ENCODE data around the gene ATP2B3. TPM values are rescaled to one million over a fixed set of nuclear protein-coding genes. Genes with fewer than 3 reads are reported as not detected.
A peak's percentile ranks its signal among the peaks of the same experiment; 100 is the strongest.

The ATP2B3 gene
- polyA plus RNA-seq, 4 donors, result 0.30 to 0.36 TPM; not detected in 2

- peaks cover 0 to 4% (median 0%) of the 10 kb centered on the region in 3 donors for H3K27me3 ChIP-seq (ENCODE audit: control insufficient read depth in 3 of 3, insufficient read depth in 3 of 3, low read length in 3 of 3)
- DNase-seq, result no peak
- no peak overlapping the region for H3K4me3 ChIP-seq (ENCODE audit: low read depth in 1 of 3, low read length in 3 of 3)
- H3K36me3 ChIP-seq (ENCODE audit: control insufficient read depth in 3 of 3, insufficient read depth in 2 of 3, low read depth in 1 of 3, low read length in 3 of 3), result no peaks in the 10 kb centered on the region
- H3K27ac ChIP-seq (ENCODE audit: low read depth in 1 of 3, low read length in 2 of 3), result no peak overlapping the region
- H3K9me3 ChIP-seq (ENCODE audit: control insufficient read depth in 2 of 2, insufficient read depth in 1 of 2, low read depth in 1 of 2, low read length in 1 of 2), result no peaks in the 10 kb centered on the region
- no peak for FAIRE-seq
- WGBS, 3 donors, result 74 to 85% (median 79%) methylated on average over 9 to 15 of the region's 15 CpGs
- peaks cover 0 to 43% (median 0%) of the 10 kb centered on the region in 3 donors for H3K4me1 ChIP-seq (ENCODE audit: control insufficient read depth in 3 of 3, insufficient read depth in 2 of 3, low read depth in 1 of 3, low read length in 2 of 3)
Measured at GRCh38 chrX:153624196-153625091, 107.0 kb downstream of the ATP2B3 start.

DNA sequence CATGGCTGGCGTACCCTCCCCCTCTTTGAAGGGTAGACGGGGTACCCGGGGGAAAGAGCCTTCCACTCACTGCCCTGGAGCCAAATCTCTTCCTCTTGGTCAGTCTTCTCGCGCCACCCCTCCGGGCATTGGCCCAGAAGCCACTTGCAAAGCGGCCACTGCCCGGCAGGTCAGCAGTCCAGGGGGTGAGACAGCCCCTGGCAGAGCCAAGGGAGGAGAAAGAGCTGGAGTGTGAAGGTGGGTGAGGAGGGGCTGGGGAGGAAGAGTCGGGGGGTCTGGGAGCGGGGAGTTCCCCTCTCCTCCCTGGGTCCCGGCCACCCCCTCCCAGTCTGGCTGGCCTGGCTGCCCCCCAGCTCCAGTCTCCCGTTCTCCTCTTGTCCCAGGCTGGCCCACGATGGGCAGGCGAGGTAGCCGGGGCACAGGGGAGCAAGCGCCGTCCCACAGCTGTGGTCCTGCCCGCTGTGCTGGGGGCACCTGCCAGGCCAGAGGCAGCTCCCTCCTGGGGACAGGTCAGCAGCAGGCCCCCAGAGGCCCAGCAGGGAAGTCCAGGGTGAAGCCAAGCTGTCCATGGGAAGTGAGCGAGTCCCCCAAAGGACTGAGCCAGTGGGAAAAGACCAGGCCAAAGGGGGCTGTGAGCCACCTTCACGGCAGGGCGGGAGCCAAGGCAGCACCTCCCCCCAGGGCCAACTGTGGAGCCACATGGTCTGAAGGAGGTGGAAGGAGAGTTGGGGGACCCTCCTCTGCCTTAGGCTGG lies 108.0 kb downstream of the ATP2B3 start:
- no peak overlapping the region for H3K4me3 ChIP-seq (ENCODE audit: low read depth in 1 of 3, low read length in 3 of 3)
- peak overlapping the region in 1 of 3 donors; percentile 60 for H3K27ac ChIP-seq (ENCODE audit: low read depth in 1 of 3, low read length in 2 of 3)
- WGBS, 3 donors, result 87 to 95% (median 87%) methylated on average over 13 to 20 of the region's 21 CpGs
- peaks cover 0 to 4% (median 0%) of the 10 kb centered on the region in 3 donors for H3K27me3 ChIP-seq (ENCODE audit: control insufficient read depth in 3 of 3, insufficient read depth in 3 of 3, low read length in 3 of 3)
- FAIRE-seq (no peak), DNase-seq (no peak)
- no peaks in the 10 kb centered on the region for H3K9me3 ChIP-seq (ENCODE audit: control insufficient read depth in 2 of 2, insufficient read depth in 1 of 2, low read depth in 1 of 2, low read length in 1 of 2)
- H3K36me3 ChIP-seq (ENCODE audit: control insufficient read depth in 3 of 3, insufficient read depth in 2 of 3, low read depth in 1 of 3, low read length in 3 of 3), result no peaks in the 10 kb centered on the region
- H3K4me1 ChIP-seq (ENCODE audit: control insufficient read depth in 3 of 3, insufficient read depth in 2 of 3, low read depth in 1 of 3, low read length in 2 of 3), result peaks cover 0 to 43% (median 0%) of the 10 kb centered on the region in 3 donors

DNA sequence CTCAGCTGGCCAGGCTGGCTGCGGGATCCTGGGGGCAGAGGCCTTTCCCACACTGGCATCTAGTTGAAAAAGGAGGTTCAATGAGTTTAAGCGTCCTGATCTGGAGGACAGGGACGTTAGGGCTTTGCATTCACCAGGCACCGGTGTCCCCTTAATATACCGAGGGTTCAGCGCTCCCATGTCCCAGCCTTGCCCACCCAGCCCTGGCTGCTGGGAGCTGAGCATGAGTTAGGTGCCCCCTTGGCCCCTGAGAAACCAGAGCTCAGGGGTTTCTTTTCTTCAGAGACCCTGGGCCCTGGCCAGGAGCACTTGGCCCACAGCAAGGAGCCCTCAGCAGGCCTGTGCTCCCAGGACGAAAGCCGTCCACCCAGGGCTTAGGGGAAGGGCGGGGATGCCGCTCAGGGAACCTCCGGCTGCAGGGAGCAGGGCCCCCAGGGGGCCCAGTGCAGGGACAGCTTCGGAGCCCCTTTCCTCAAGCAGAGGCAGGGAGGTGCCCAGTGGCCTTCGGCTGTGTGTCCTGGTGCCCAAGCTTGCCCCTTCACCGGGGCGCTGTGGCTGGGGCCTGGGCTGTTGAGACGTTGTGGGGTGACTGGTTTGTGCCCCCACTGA lies 108.7 kb downstream of the ATP2B3 start:
- Histone ChIP-seq H3K4me1 (ENCODE audit: control insufficient read depth in 3 of 3, insufficient read depth in 2 of 3, low read depth in 1 of 3, low read length in 2 of 3) (peaks cover 0 to 43% (median 0%) of the 10 kb centered on the region in 3 donors), H3K9me3 (ENCODE audit: control insufficient read depth in 2 of 2, insufficient read depth in 1 of 2, low read depth in 1 of 2, low read length in 1 of 2) (no peaks in the 10 kb centered on the region), H3K4me3 (ENCODE audit: low read depth in 1 of 3, low read length in 3 of 3) (no peak overlapping the region), H3K27ac (ENCODE audit: low read depth in 1 of 3, low read length in 2 of 3) (peak overlapping the region in 1 of 3 donors; percentile 60), H3K27me3 (ENCODE audit: control insufficient read depth in 3 of 3, insufficient read depth in 3 of 3, low read length in 3 of 3) (peaks cover 0 to 4% (median 0%) of the 10 kb centered on the region in 3 donors), H3K36me3 (ENCODE audit: control insufficient read depth in 3 of 3, insufficient read depth in 2 of 3, low read depth in 1 of 3, low read length in 3 of 3) (no peaks in the 10 kb centered on the region)
- DNase-seq (peak in 1 of 2 donors; percentile 64), FAIRE-seq (no peak)
- 75 to 85% (median 79%) methylated on average over 11 to 16 of the region's 16 CpGs for WGBS, 3 donors

DNA sequence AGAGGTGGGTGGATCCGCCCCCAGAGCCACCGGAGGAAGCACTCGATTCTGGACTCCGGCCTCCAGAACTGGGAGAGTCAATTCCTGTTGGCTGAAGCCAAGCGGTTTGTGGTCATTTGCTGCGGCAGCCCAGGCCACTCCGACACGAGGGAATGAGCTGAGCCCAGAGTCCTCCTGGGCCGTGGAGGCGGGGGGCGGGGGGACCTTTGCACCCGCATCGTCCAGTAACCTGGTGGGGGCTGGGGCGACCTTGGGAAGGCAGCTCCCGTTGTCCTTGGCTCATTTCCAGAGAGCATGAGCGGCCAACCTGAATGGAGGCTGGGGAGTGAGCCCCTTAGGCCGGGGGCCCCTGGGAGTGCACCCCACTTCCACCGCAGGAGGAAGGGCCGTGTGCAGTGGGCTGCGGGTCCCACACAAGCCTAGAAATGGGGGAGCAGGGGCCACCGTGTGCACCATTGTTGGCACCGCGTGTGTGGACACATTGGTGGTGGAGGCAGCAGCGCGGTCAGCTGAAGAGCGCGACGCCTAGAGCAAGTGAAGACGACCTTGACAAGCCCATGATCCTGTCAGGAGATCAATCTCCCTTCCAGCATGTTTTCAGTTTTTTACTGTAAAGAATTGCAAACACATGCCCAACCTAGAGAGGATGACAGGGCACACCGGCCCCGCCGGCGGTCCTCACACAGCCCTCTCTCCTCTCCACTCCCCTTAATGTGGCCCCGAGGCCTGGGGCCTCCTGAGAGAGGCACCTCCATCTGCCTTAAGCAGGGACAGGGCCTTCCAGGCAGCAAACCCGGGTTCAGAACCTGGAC lies 109.6 kb downstream of the ATP2B3 start:
- H3K27ac ChIP-seq (ENCODE audit: low read depth in 1 of 3, low read length in 2 of 3), result peak overlapping the region in 1 of 3 donors; percentile 60
- peaks cover 0 to 4% (median 0%) of the 10 kb centered on the region in 3 donors for H3K27me3 ChIP-seq (ENCODE audit: control insufficient read depth in 3 of 3, insufficient read depth in 3 of 3, low read length in 3 of 3)
- DNase-seq (peak in 1 of 2 donors; percentile 68), FAIRE-seq (no peak)
- H3K4me3 ChIP-seq (ENCODE audit: low read depth in 1 of 3, low read length in 3 of 3), result no peak overlapping the region
- WGBS, 3 donors, result 55 to 76% (median 67%) methylated on average over 26 to 35 of the region's 35 CpGs
- H3K9me3 ChIP-seq (ENCODE audit: control insufficient read depth in 2 of 2, insufficient read depth in 1 of 2, low read depth in 1 of 2, low read length in 1 of 2), result no peaks in the 10 kb centered on the region
- H3K4me1 ChIP-seq (ENCODE audit: control insufficient read depth in 3 of 3, insufficient read depth in 2 of 3, low read depth in 1 of 3, low read length in 2 of 3), result peaks cover 0 to 41% (median 0%) of the 10 kb centered on the region in 3 donors
- no peaks in the 10 kb centered on the region for H3K36me3 ChIP-seq (ENCODE audit: control insufficient read depth in 3 of 3, insufficient read depth in 2 of 3, low read depth in 1 of 3, low read length in 3 of 3)

DNA sequence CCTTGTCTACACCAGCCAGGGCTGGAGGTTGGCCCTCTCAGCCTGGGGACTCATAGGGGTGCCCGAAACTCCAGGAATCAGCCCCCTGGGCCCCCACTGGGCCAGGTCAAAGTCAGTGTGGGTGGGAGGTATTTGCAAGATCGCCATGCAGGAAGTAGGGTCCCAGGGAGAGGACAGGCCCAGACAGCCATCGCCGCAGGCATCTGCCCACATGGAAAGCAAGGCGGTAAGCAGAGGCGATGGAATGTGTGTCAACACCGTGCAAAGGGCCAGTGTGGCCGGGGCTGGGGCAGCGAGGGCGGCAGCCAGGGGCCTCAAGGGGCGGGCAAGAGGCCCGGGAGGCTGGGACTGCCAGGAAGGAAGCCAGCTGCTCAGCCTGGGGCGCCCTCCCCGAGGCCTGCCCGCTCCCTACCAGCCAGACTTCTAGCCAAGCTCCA lies 110.3 kb downstream of the ATP2B3 start:
- Histone ChIP-seq H3K9me3 (ENCODE audit: control insufficient read depth in 2 of 2, insufficient read depth in 1 of 2, low read depth in 1 of 2, low read length in 1 of 2) (no peaks in the 10 kb centered on the region), H3K4me1 (ENCODE audit: control insufficient read depth in 3 of 3, insufficient read depth in 2 of 3, low read depth in 1 of 3, low read length in 2 of 3) (peaks cover 0 to 37% (median 0%) of the 10 kb centered on the region in 3 donors), H3K4me3 (ENCODE audit: low read depth in 1 of 3, low read length in 3 of 3) (no peak overlapping the region), H3K27ac (ENCODE audit: low read depth in 1 of 3, low read length in 2 of 3) (peak overlapping the region in 1 of 3 donors; percentile 51), H3K27me3 (ENCODE audit: control insufficient read depth in 3 of 3, insufficient read depth in 3 of 3, low read length in 3 of 3) (peaks cover 0 to 4% (median 0%) of the 10 kb centered on the region in 3 donors), H3K36me3 (ENCODE audit: control insufficient read depth in 3 of 3, insufficient read depth in 2 of 3, low read depth in 1 of 3, low read length in 3 of 3) (no peaks in the 10 kb centered on the region)
- FAIRE-seq (no peak), DNase-seq (no peak)
- WGBS, 3 donors, result 65 to 76% (median 66%) methylated on average over 10 to 15 of the region's 15 CpGs

- Histone ChIP-seq H3K36me3 (ENCODE audit: control insufficient read depth in 3 of 3, insufficient read depth in 2 of 3, low read depth in 1 of 3, low read length in 3 of 3) (no peaks in the 10 kb centered on the region), H3K4me3 (ENCODE audit: low read depth in 1 of 3, low read length in 3 of 3) (no peak overlapping the region), H3K4me1 (ENCODE audit: control insufficient read depth in 3 of 3, insufficient read depth in 2 of 3, low read depth in 1 of 3, low read length in 2 of 3) (peaks cover 0 to 32% (median 0%) of the 10 kb centered on the region in 3 donors), H3K9me3 (ENCODE audit: control insufficient read depth in 2 of 2, insufficient read depth in 1 of 2, low read depth in 1 of 2, low read length in 1 of 2) (no peaks in the 10 kb centered on the region), H3K27ac (ENCODE audit: low read depth in 1 of 3, low read length in 2 of 3) (no peak overlapping the region), H3K27me3 (ENCODE audit: control insufficient read depth in 3 of 3, insufficient read depth in 3 of 3, low read length in 3 of 3) (peaks cover 0 to 4% (median 0%) of the 10 kb centered on the region in 3 donors)
- 88 to 96% (median 88%) methylated on average over 7 to 8 of the region's 8 CpGs for WGBS, 3 donors
- DNase-seq (no peak), FAIRE-seq (no peak)
Measured at GRCh38 chrX:153628129-153628528, 110.7 kb downstream of the ATP2B3 start.

- 83 to 92% (median 85%) methylated on average over 9 to 12 of the region's 12 CpGs for WGBS, 3 donors
- H3K4me3 ChIP-seq (ENCODE audit: low read depth in 1 of 3, low read length in 3 of 3), result no peak overlapping the region
- peaks cover 0 to 4% (median 0%) of the 10 kb centered on the region in 3 donors for H3K27me3 ChIP-seq (ENCODE audit: control insufficient read depth in 3 of 3, insufficient read depth in 3 of 3, low read length in 3 of 3)
- no peak for FAIRE-seq
- DNase-seq, result no peak
- H3K27ac ChIP-seq (ENCODE audit: low read depth in 1 of 3, low read length in 2 of 3), result no peak overlapping the region
- no peaks in the 10 kb centered on the region for H3K36me3 ChIP-seq (ENCODE audit: control insufficient read depth in 3 of 3, insufficient read depth in 2 of 3, low read depth in 1 of 3, low read length in 3 of 3)
- no peaks in the 10 kb centered on the region for H3K9me3 ChIP-seq (ENCODE audit: control insufficient read depth in 2 of 2, insufficient read depth in 1 of 2, low read depth in 1 of 2, low read length in 1 of 2)
- peaks cover 0 to 27% (median 0%) of the 10 kb centered on the region in 3 donors for H3K4me1 ChIP-seq (ENCODE audit: control insufficient read depth in 3 of 3, insufficient read depth in 2 of 3, low read depth in 1 of 3, low read length in 2 of 3)
Measured at GRCh38 chrX:153628665-153629064, 111.2 kb downstream of the ATP2B3 start.

Data from small intestine (tissue), 7 donors.